ENCODE data around the gene TNIK. TPM values are rescaled to one million over a fixed set of nuclear protein-coding genes. Genes with fewer than 3 reads are reported as not detected.
A peak's percentile ranks its signal among the peaks of the same experiment; 100 is the strongest.

TNIK gene
- total RNA-seq, 1 experiment from 2014 or later, result 7.0 TPM

- ATAC-seq (no peak), DNase-seq (peak; percentile 53)
- no peak overlapping the region for H2AFZ ChIP-seq (ENCODE audit: low read length)
- H3K4me3 ChIP-seq (ENCODE audit: low read length), result no peak overlapping the region
- H3K27ac ChIP-seq (ENCODE audit: low read length), result peak overlapping the region; percentile 88
- H4K20me1 ChIP-seq (ENCODE audit: low read length), result no peaks in the 10 kb centered on the region
- H3K9ac ChIP-seq (ENCODE audit: low read length), result no peak overlapping the region
- H3K9me3 ChIP-seq (ENCODE audit: low read length), result no peaks in the 10 kb centered on the region
- intact Hi-C loops (cut with micrococcal nuclease), result loop anchor here (5.0 kb wide), 1 partner anchor 161 kb away; no protein-coding TSS in a partner anchor
- no peaks in the 10 kb centered on the region for H3K79me2 ChIP-seq (ENCODE audit: low read length)
- H3K9me2 ChIP-seq (replicated peaks; ENCODE audit: low read length), result no peaks in the 10 kb centered on the region
- POLR2A ChIA-PET (ENCODE audit: unreplicated experiment), result no interaction called here
- CTCF ChIA-PET, result no interaction called here
- no peaks in the 10 kb centered on the region for H3K27me3 ChIP-seq (ENCODE audit: low read length)
- H3F3A ChIP-seq (ENCODE audit: low read length, unreplicated experiment), result peaks cover 13% of the 10 kb centered on the region
- H3K4me1 ChIP-seq (ENCODE audit: insufficient read depth, low read length), result peaks cover 86% of the 10 kb centered on the region
- H3K36me3 ChIP-seq (ENCODE audit: low read depth, low read length), result no peaks in the 10 kb centered on the region
- no TSS peak for BruUV-seq (replicated peaks)
- H3K4me2 ChIP-seq (ENCODE audit: low read length), result peak overlapping the region; percentile 37
- TF ChIP-seq, protein P1, sequence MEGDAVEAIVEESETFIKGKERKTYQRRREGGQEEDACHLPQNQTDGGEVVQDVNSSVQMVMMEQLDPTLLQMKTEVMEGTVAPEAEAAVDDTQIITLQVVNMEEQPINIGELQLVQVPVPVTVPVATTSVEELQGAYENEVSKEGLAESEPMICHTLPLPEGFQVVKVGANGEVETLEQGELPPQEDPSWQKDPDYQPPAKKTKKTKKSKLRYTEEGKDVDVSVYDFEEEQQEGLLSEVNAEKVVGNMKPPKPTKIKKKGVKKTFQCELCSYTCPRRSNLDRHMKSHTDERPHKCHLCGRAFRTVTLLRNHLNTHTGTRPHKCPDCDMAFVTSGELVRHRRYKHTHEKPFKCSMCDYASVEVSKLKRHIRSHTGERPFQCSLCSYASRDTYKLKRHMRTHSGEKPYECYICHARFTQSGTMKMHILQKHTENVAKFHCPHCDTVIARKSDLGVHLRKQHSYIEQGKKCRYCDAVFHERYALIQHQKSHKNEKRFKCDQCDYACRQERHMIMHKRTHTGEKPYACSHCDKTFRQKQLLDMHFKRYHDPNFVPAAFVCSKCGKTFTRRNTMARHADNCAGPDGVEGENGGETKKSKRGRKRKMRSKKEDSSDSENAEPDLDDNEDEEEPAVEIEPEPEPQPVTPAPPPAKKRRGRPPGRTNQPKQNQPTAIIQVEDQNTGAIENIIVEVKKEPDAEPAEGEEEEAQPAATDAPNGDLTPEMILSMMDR (conservative IDR thresholded peaks at IDR 0.05; ENCODE audit: low read depth, low read length), result no peak
- no peak for TF ChIP-seq EZH2 (IDR thresholded peaks at IDR 0.05; ENCODE audit: low read length, unreplicated experiment)
- TF ChIP-seq EZH2phosphoT487 (IDR thresholded peaks at IDR 0.05; ENCODE audit: borderline replicate concordance, low read length), result no peak
These were observed 106.8 kb downstream of the TNIK start for GRCh38 chr3:171353423-171353822.

- Histone ChIP-seq H3K9ac (ENCODE audit: low read length) (peak overlapping the region; percentile 4; the same call in 1 of the 2 replicates), H3K79me2 (ENCODE audit: low read length) (no peaks in the 10 kb centered on the region), H3K4me1 (ENCODE audit: insufficient read depth, low read length) (peaks cover 83% of the 10 kb centered on the region), H2AFZ (ENCODE audit: low read length) (no peak overlapping the region), H3K4me3 (ENCODE audit: low read length) (no peak overlapping the region), H3K27ac (ENCODE audit: low read length) (peak overlapping the region; percentile 76), H4K20me1 (ENCODE audit: low read length) (no peaks in the 10 kb centered on the region), H3K9me3 (ENCODE audit: low read length) (no peaks in the 10 kb centered on the region), H3K27me3 (ENCODE audit: low read length) (no peaks in the 10 kb centered on the region), H3K4me2 (ENCODE audit: low read length) (peak overlapping the region; percentile 42), H3F3A (ENCODE audit: low read length, unreplicated experiment) (peaks cover 13% of the 10 kb centered on the region), H3K36me3 (ENCODE audit: low read depth, low read length) (no peaks in the 10 kb centered on the region), H3K9me2 (replicated peaks; ENCODE audit: low read length) (no peaks in the 10 kb centered on the region)
- DNase-seq, result no peak
- ATAC-seq, result no peak
- intact Hi-C loops (cut with micrococcal nuclease), result loop anchor here (5.0 kb wide), 1 partner anchor 160 kb away; no protein-coding TSS in a partner anchor
- BruUV-seq (replicated peaks), result no TSS peak
- ChIA-PET CTCF (no interaction called here), POLR2A (ENCODE audit: unreplicated experiment) (no interaction called here)
- no peak for TF ChIP-seq EZH2phosphoT487 (IDR thresholded peaks at IDR 0.05; ENCODE audit: borderline replicate concordance, low read length)
- TF ChIP-seq, protein P1 (conservative IDR thresholded peaks at IDR 0.05; ENCODE audit: low read depth, low read length), result no peak
- TF ChIP-seq EZH2 (IDR thresholded peaks at IDR 0.05; ENCODE audit: low read length, unreplicated experiment), result no peak
These were observed 107.7 kb downstream of the TNIK start for GRCh38 chr3:171352387-171352935.

GRCh38 chr3:171351676-171352075, 108.5 kb downstream of the TNIK start:
- ATAC-seq, result peak; percentile 76
- Histone ChIP-seq H3K36me3 (ENCODE audit: low read depth, low read length) (no peaks in the 10 kb centered on the region), H3F3A (ENCODE audit: low read length, unreplicated experiment) (peaks cover 11% of the 10 kb centered on the region), H3K9me2 (replicated peaks; ENCODE audit: low read length) (no peaks in the 10 kb centered on the region), H3K4me2 (ENCODE audit: low read length) (peak overlapping the region; percentile 42), H3K27ac (ENCODE audit: low read length) (peak overlapping the region; percentile 76), H3K4me3 (ENCODE audit: low read length) (no peak overlapping the region), H4K20me1 (ENCODE audit: low read length) (no peaks in the 10 kb centered on the region), H3K79me2 (ENCODE audit: low read length) (no peaks in the 10 kb centered on the region), H3K4me1 (ENCODE audit: insufficient read depth, low read length) (peaks cover 80% of the 10 kb centered on the region), H2AFZ (ENCODE audit: low read length) (no peak overlapping the region), H3K27me3 (ENCODE audit: low read length) (no peaks in the 10 kb centered on the region), H3K9ac (ENCODE audit: low read length) (peak overlapping the region; percentile 4; the same call in 1 of the 2 replicates), H3K9me3 (ENCODE audit: low read length) (no peaks in the 10 kb centered on the region)
- CTCF ChIA-PET, result no interaction called here
- intact Hi-C loops (cut with micrococcal nuclease), result loop anchor here (1.0 to 5.0 kb wide), 3 partner anchors 15 to 159 kb away; no protein-coding TSS in a partner anchor
- DNase-seq, result peak; percentile 98
- TF ChIP-seq EZH2 (IDR thresholded peaks at IDR 0.05; ENCODE audit: low read length, unreplicated experiment), result no peak
- TF ChIP-seq, protein P1 (conservative IDR thresholded peaks at IDR 0.05; ENCODE audit: low read depth, low read length), result no peak
- TF ChIP-seq EZH2phosphoT487 (IDR thresholded peaks at IDR 0.05; ENCODE audit: borderline replicate concordance, low read length), result no peak
- POLR2A ChIA-PET (ENCODE audit: unreplicated experiment), result no interaction called here
- BruUV-seq (replicated peaks), result no TSS peak
